SU-DHL-6 (cell line): ENCODE data around the gene MTG1.

Experiments used
- CTCF ChIP-seq: fragments of 200-600 bp; sonication (generic); IDR thresholded peaks from one replicate; pipeline ENCODE4 v1.5.1; 2017; ENCODE audit warnings: antibody characterized with exemption, mild to moderate bottlenecking, low read length, moderate library complexity; ENCODE audit not compliant: insufficient read depth, poor library complexity, severe bottlenecking
- EZH2phosphoT487 ChIP-seq: fragments of 200-600 bp; sonication (generic), shearing (Covaris generic); conservative IDR thresholded peaks from 2 replicates; pipeline ENCODE4 v1.6.1; 2018; ENCODE audit warnings: mild to moderate bottlenecking, antibody characterized with exemption, low read length, moderate library complexity, mixed read lengths

- TF ChIP-seq CTCF (no peak), EZH2phosphoT487 (no peak)
Observed at GRCh38 chr10:133441780-133442179, 47.8 kb downstream of the MTG1 start.
